SU-DHL-6 (cell line): ENCODE measurements around the gene TSPAN4.

Source experiments
- EZH2phosphoT487 ChIP-seq: fragments of 200-600 bp; sonication (generic), shearing (Covaris generic); conservative IDR thresholded peaks from 2 replicates; pipeline ENCODE4 v1.6.1; 2018; ENCODE audit warnings: mild to moderate bottlenecking, antibody characterized with exemption, low read length, moderate library complexity, mixed read lengths
- TF ChIP-seq, protein P1 (sequence below): fragments of 200-600 bp; sonication (generic); IDR thresholded peaks from one replicate; pipeline ENCODE4 v1.5.1; 2017; ENCODE audit warnings: antibody characterized with exemption, mild to moderate bottlenecking, low read length, moderate library complexity; ENCODE audit not compliant: insufficient read depth, poor library complexity, severe bottlenecking

DNA sequence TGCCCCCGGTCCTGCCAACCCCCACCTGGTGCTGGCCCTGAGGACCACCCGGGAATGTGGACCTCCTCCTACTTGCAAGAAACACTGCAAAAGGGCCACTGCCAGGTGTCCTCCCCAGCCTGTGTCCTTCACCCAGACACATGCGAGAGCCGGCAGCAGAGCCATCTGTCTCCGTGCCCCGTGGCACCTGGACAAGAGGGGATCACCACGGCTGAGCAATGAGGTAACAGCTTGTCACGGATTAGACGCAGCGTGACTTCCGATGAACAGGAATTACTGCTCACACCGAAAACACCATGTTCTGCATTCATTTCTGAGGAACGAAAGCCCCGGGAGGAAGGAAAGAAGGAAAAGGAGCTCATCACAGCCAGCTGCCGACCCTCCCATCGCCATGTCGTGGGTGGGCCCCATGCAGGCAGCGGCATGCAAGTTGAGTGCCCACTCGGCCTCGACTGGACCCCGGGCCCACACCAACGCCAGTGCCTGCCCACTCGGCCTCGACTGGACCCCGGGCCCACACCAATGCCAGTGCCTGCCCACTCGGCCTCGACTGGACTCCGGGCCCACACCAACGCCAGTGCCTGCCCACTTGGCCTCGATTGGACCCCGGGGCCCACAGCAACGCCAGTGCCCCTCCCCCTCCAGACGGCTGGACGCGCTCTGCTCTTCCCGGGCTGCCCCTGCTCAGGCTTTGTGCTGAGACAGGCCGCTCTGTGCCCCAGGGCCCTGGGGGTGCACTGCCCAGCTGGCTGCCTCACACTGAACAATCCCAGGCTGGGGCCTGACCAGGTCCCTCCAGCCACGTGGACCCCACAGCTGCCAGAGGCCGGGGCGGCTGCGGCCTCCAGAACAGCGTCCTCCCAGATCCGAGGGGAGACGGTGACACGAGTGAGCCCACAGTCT, 45.9 kb downstream of the TSPAN4 start:
- TF ChIP-seq, protein P1, sequence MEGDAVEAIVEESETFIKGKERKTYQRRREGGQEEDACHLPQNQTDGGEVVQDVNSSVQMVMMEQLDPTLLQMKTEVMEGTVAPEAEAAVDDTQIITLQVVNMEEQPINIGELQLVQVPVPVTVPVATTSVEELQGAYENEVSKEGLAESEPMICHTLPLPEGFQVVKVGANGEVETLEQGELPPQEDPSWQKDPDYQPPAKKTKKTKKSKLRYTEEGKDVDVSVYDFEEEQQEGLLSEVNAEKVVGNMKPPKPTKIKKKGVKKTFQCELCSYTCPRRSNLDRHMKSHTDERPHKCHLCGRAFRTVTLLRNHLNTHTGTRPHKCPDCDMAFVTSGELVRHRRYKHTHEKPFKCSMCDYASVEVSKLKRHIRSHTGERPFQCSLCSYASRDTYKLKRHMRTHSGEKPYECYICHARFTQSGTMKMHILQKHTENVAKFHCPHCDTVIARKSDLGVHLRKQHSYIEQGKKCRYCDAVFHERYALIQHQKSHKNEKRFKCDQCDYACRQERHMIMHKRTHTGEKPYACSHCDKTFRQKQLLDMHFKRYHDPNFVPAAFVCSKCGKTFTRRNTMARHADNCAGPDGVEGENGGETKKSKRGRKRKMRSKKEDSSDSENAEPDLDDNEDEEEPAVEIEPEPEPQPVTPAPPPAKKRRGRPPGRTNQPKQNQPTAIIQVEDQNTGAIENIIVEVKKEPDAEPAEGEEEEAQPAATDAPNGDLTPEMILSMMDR: no peak
- TF ChIP-seq EZH2phosphoT487: no peak
